Heart left ventricle (tissue), 16 donors: ENCODE measurements around the gene ACAD11. TPM values are rescaled to one million over a fixed set of nuclear protein-coding genes. Genes with fewer than 3 reads are reported as not detected.

Experiments used
- ATAC-seq, 4 donors: fragments of 200-7000 bp; cut with Tn5 transposase; one replicate each; pipeline ENCODE4 v1.9.1; 2020 to 2022; ENCODE audit warnings: moderate library complexity in 4 of 4, mild to moderate bottlenecking in 3 of 4, moderate number of reproducible peaks in 1 of 4
- DNase-seq, 5 donors: peaks; one replicate each; pipeline ENCODE4 v3.0.0-alpha.2; 2020
- H3K27ac ChIP-seq, 12 donors: fragments of 200-600 bp; sonication (generic) in 4 of 12; one replicate each; pipeline versions ENCODE4 v1.5.0 to v1.8.0; 2016 to 2022; ENCODE audit warnings: mild to moderate bottlenecking in 2 of 12
- H3K27me3 ChIP-seq, 9 donors: fragments of 200-600 bp; sonication (generic) in 2 of 9; one replicate each; pipeline versions ENCODE4 v1.5.1 to v1.8.0; 2016 to 2022; ENCODE audit warnings: mild to moderate bottlenecking in 3 of 9
- H3K36me3 ChIP-seq, 9 donors: fragments of 200-600 bp; sonication (generic) in 2 of 9; one replicate each; pipeline versions ENCODE4 v1.5.0 to v1.8.0; 2018 to 2022; ENCODE audit warnings: mild to moderate bottlenecking in 2 of 9
- H3K4me1 ChIP-seq, 12 donors: fragments of 200-600 bp; sonication (generic) in 4 of 12; one replicate each; pipeline versions ENCODE4 v1.5.0 to v1.8.0; 2016 to 2022; ENCODE audit warnings: mild to moderate bottlenecking in 3 of 12
- H3K4me3 ChIP-seq, 12 donors: fragments of 200-600 bp; sonication (generic) in 4 of 12; one replicate each; pipeline versions ENCODE4 v1.5.0 to v1.8.0; 2017 to 2022; ENCODE audit warnings: mild to moderate bottlenecking in 9 of 12, moderate library complexity in 4 of 12
- H3K9me3 ChIP-seq, 12 donors: fragments of 200-600 bp; sonication (generic) in 4 of 12; one replicate each; pipeline versions ENCODE4 v1.5.0 to v1.8.0; 2016 to 2022; ENCODE audit warnings: mild to moderate bottlenecking in 1 of 12
- POLR2A ChIP-seq, 2 donors: fragments of 450-650 bp; IDR thresholded peaks; one replicate each; pipeline ENCODE4 v1.6.1; 2017; ENCODE audit warnings: antibody characterized with exemption in 2 of 2, mild to moderate bottlenecking in 2 of 2, moderate library complexity in 2 of 2
- WGBS, 4 donors: extraction: QIAGEN DNeasy Blood & Tissue Kit in 2 of 4; methylation state at CpG; one replicate each; pipeline versions ENCODE4 v1.1.5 to v1.1.7; 2013 to 2018; 5-methylcytosine and 5-hydroxymethylcytosine counted together
- intact Hi-C, 10 donors: fragments of 100-400 bp; cut with DNase I; formaldehyde crosslinking; loops; one replicate each; pipeline versions ENCODE4 v1.11.1 to v1.14.2; 2022
- polyA plus RNA-seq, 2 donors: library from polyadenylated mRNA; stranded (reverse); fragments of 200-250 nt; gene quantifications; one replicate each; pipeline ENCODE4 v1.2.3, GENCODE V29; 2013
- total RNA-seq, 9 donors: library from RNA; depleted of rRNA in 2 of 9; stranded (reverse); fragments of >200 nt in 2 of 9; fragmentation: NEBNext Ultra II Directional in 3 of 9; extraction: Animal tissue kit (Norgen Biotek cat#: 25700) in 3 of 9; gene quantifications; one replicate each; pipeline versions ENCODE4 v1.1.0 to v1.2.4, GENCODE V29; 2016 to 2023
- TF ChIP-seq, protein P1 (sequence below), 12 donors: fragments of 200-600 bp; sonication (generic) in 4 of 12; IDR thresholded peaks; one replicate each; pipeline versions ENCODE4 v1.5.0 to v1.8.0; 2018 to 2022; ENCODE audit warnings: antibody characterized with exemption in 12 of 12, mild to moderate bottlenecking in 5 of 12
- donor health status: ischemic (EF 13 %, LVEDD 7.1; RV severe dilation, severe dysfunction).
- donor health status: healthy with polysubstance abuse.
- donor health status: DM: no; HTN: yes; CAD: no.
- donor health status: DM: no; HTN: no; CAD: no.
- donor health status: ischemic (EF 25% LVEDD 6.9; RV normal size, moderate dysfunction).
- donor health status: ischemic (EF 25% LVEDD 5.7; RV mildly dilated, moderate dysfunction).
- donor health status: healthy.
- donor health status: DM: yes; HTN: yes; CAD: no.
- donor health status: ischemic (EF 35%, LVEDD 5.7; RV mildly dilated, moderate dysfunction).
- donor health status: nonischemic (EF 11% LVEDD 7.7; RV severe dilation, severe dysfunction).
- donor health status: DM: yes; HTN: yes; CAD: no.
- donor health status: PGD.
- donor health status: ischemic (EF 29% LVEDD 5.4; RV normal size, mild dysfunction).
- donor health status: nonischemic (EF 23%, LVEDD 6.1; RV moderate dilation, normal function).

The ACAD11 gene
- total and polyA plus RNA-seq, 11 donors, result 8.9 to 38.8 (median 23.1) TPM

DNA sequence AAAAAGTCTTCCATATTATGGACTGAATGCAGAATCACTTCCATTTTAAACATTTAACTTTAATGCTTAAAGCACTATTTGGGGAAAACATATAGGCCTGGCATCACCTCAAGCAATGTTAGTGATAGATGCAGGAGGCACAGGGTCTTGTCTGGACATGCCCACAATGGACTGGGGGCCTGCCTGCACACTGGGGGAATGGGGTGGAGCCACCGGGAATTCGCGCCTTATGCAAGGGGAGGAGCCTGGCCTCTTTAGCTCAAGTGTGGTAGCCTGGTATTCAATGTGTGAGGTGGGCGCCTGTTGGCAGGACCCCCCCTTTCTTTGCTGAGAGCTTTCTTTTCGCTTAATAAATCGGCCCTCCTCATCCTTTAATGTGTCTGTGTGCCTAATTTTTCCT lies 32.7 kb downstream of the ACAD11 start:
- no peak overlapping the region for H3K27ac ChIP-seq
- no peaks in the 10 kb centered on the region for H3K9me3 ChIP-seq
- ATAC-seq, result no peak
- peaks cover 0 to 84% (median 38%) of the 10 kb centered on the region in 9 donors for H3K36me3 ChIP-seq
- peaks cover 0 to 12% (median 0%) of the 10 kb centered on the region in 12 donors for H3K4me1 ChIP-seq
- H3K4me3 ChIP-seq, result no peak overlapping the region
- intact Hi-C loops, result no loop called here
- TF ChIP-seq, protein P1, sequence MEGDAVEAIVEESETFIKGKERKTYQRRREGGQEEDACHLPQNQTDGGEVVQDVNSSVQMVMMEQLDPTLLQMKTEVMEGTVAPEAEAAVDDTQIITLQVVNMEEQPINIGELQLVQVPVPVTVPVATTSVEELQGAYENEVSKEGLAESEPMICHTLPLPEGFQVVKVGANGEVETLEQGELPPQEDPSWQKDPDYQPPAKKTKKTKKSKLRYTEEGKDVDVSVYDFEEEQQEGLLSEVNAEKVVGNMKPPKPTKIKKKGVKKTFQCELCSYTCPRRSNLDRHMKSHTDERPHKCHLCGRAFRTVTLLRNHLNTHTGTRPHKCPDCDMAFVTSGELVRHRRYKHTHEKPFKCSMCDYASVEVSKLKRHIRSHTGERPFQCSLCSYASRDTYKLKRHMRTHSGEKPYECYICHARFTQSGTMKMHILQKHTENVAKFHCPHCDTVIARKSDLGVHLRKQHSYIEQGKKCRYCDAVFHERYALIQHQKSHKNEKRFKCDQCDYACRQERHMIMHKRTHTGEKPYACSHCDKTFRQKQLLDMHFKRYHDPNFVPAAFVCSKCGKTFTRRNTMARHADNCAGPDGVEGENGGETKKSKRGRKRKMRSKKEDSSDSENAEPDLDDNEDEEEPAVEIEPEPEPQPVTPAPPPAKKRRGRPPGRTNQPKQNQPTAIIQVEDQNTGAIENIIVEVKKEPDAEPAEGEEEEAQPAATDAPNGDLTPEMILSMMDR (IDR thresholded peaks at IDR 0.05), result no peak
- no peak for TF ChIP-seq POLR2A (IDR thresholded peaks at IDR 0.05)
- 94 to 98% (median 96%) methylated on average over 6 of the region's 6 CpGs for WGBS, 4 donors
- no peak for DNase-seq
- H3K27me3 ChIP-seq, result no peaks in the 10 kb centered on the region

DNA sequence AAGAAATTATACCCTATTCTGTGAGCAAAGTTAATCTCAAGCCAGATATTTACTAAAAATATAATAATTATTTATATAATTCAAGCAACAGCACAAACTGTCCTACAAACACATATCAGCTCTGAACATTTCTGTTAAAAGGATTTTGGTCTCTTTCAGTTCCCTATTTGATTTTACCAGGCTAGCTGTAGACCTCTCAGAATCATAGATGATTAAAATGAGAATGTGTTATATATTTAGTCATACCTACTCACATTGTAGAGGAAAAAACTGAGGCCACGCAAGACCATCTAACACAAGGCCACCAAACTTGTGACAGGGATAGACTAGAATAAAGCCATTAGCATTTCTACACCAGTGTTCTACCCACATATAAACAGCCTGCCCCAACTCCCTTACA lies 34.0 kb downstream of the ACAD11 start:
- ATAC-seq, result no peak
- H3K36me3 ChIP-seq, result peaks cover 0 to 75% (median 38%) of the 10 kb centered on the region in 9 donors
- no peaks in the 10 kb centered on the region for H3K27me3 ChIP-seq
- intact Hi-C loops, result no loop called here
- no peak for TF ChIP-seq POLR2A (IDR thresholded peaks at IDR 0.05)
- TF ChIP-seq, protein P1 (IDR thresholded peaks at IDR 0.05), result no peak
- no peak overlapping the region for H3K4me3 ChIP-seq
- DNase-seq, result no peak
- WGBS, 4 donors, result 94 to 100% (median 96%) methylated on average over 1 of the region's 1 CpG
- H3K27ac ChIP-seq, result no peak overlapping the region
- H3K4me1 ChIP-seq, result peaks cover 0 to 15% (median 0%) of the 10 kb centered on the region in 12 donors
- H3K9me3 ChIP-seq, result peaks cover 0 to 7% (median 0%) of the 10 kb centered on the region in 12 donors

DNA sequence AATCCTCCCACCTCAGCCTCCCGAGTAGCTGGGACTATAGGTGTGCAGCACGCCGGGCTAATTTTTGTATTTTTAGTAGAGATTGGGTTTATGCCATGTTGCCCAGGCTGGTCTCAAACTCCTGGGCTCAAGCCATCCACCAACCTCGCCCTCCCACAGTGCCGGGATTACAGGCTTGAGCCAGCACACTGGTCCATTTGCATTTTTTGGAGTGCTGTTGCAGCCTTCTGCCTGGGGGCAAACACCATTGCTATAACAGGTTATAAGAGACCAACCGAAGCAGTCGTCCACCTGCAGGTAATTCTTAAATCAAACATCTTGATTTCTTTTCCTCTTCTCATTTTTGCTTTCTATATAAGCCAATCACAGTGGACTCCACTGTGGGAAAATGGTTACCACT lies 34.8 kb downstream of the ACAD11 start:
- ATAC-seq (no peak), DNase-seq (no peak)
- no peak overlapping the region for H3K27ac ChIP-seq
- intact Hi-C loops, result no loop called here
- no peaks in the 10 kb centered on the region for H3K27me3 ChIP-seq
- TF ChIP-seq, protein P1 (IDR thresholded peaks at IDR 0.05), result no peak
- no peak for TF ChIP-seq POLR2A (IDR thresholded peaks at IDR 0.05)
- 97 to 98% (median 97%) methylated on average over 7 of the region's 7 CpGs for WGBS, 4 donors
- H3K4me1 ChIP-seq, result peaks cover 0 to 15% (median 0%) of the 10 kb centered on the region in 12 donors
- H3K9me3 ChIP-seq, result peaks cover 0 to 7% (median 0%) of the 10 kb centered on the region in 12 donors
- no peak overlapping the region for H3K4me3 ChIP-seq
- peaks cover 0 to 68% (median 38%) of the 10 kb centered on the region in 9 donors for H3K36me3 ChIP-seq

DNA sequence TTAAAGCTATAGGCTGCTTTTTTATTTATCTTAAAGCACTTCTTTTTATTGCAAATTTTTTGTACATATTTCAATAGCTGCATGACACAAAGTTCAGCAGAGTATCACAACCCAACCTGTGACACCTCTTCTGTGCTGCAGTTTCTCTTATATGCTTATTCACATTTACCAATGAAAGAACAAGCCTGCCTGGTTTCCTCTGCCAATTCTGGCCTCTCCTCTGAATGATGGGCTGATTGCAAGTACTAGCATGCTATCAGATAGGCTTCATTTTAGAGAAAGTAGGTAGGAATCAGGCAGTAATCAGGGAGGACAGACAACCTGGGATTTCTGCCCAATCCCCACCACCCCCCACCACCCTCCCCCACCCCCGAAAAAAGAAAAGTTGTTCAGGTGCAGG lies 36.0 kb downstream of the ACAD11 start:
- intact Hi-C loops, result no loop called here
- no peak for ATAC-seq
- peaks cover 0 to 7% (median 0%) of the 10 kb centered on the region in 12 donors for H3K9me3 ChIP-seq
- DNase-seq, result no peak
- peaks cover 0 to 15% (median 0%) of the 10 kb centered on the region in 12 donors for H3K4me1 ChIP-seq
- no peak overlapping the region for H3K27ac ChIP-seq
- peaks cover 0 to 62% (median 32%) of the 10 kb centered on the region in 9 donors for H3K36me3 ChIP-seq
- TF ChIP-seq, protein P1 (IDR thresholded peaks at IDR 0.05), result no peak
- no peak for TF ChIP-seq POLR2A (IDR thresholded peaks at IDR 0.05)
- no peaks in the 10 kb centered on the region for H3K27me3 ChIP-seq
- no peak overlapping the region for H3K4me3 ChIP-seq
- WGBS, 4 donors, result 96 to 100% (median 100%) methylated on average over 1 of the region's 1 CpG
